Smooth muscle cell (in vitro differentiated cells): ENCODE measurements around the gene GORASP2. TPM values are rescaled to one million over a fixed set of nuclear protein-coding genes. Genes with fewer than 3 reads are reported as not detected.

Source experiments
- DNase-seq: peaks from one replicate; lab custom pipeline; 2025; ENCODE audit not compliant: unreplicated experiment; lab: John Stamatoyannopoulos, UW
- H2AFZ ChIP-seq: fragments of 200-600 bp; sonication (generic); 2 replicates; pipeline ENCODE4 v1.6.0; 2016; ENCODE audit warnings: antibody characterized with exemption, low read depth, mild to moderate bottlenecking
- H3F3A ChIP-seq: fragments of 200-600 bp; sonication (generic); 2 replicates; pipeline ENCODE4 v1.6.0; 2017; ENCODE audit warnings: antibody characterized with exemption, low read depth
- H3K27ac ChIP-seq: fragments of 200-600 bp; sonication (generic); 2 replicates; pipeline ENCODE4 v1.5.1; 2016; ENCODE audit warnings: low read depth, mild to moderate bottlenecking
- H3K27me3 ChIP-seq: fragments of 200-600 bp; sonication (generic); 2 replicates; pipeline ENCODE4 v1.6.1; 2016; ENCODE audit warnings: low read depth, mild to moderate bottlenecking
- H3K36me3 ChIP-seq: fragments of 200-600 bp; sonication (generic); 2 replicates; pipeline ENCODE4 v1.5.1; 2016; ENCODE audit warnings: low read depth
- H3K4me1 ChIP-seq: fragments of 200-600 bp; sonication (generic); 2 replicates; pipeline ENCODE4 v1.5.1; 2016; ENCODE audit warnings: low read depth
- H3K4me2 ChIP-seq: fragments of 200-600 bp; sonication (generic); 2 replicates; pipeline ENCODE4 v1.6.0; 2016; ENCODE audit warnings: mild to moderate bottlenecking
- H3K4me3 ChIP-seq: fragments of 200-600 bp; sonication (generic); 2 replicates; pipeline ENCODE4 v1.5.1; 2016; ENCODE audit warnings: mild to moderate bottlenecking
- H3K79me2 ChIP-seq: fragments of 200-600 bp; sonication (generic); 2 replicates; pipeline ENCODE4 v1.6.0; 2016; ENCODE audit warnings: low read depth, mild to moderate bottlenecking
- H3K9ac ChIP-seq: fragments of 200-600 bp; sonication (generic); 2 replicates; pipeline ENCODE4 v1.6.0; 2016; ENCODE audit warnings: low read depth
- H3K9me3 ChIP-seq: fragments of 200-600 bp; sonication (generic); replicated peaks from 2 replicates; pipeline ENCODE4 v1.5.1; 2016; ENCODE audit warnings: low read depth
- H4K20me1 ChIP-seq: fragments of 200-600 bp; sonication (generic); 2 replicates; pipeline ENCODE4 v1.6.0; 2016; ENCODE audit warnings: low read depth
- CTCF ChIP-seq: fragments of 200-600 bp; sonication (generic); IDR thresholded peaks from 2 replicates; pipeline ENCODE4 v1.5.1; 2017; ENCODE audit warnings: borderline replicate concordance, mild to moderate bottlenecking, antibody characterized with exemption; ENCODE audit not compliant: insufficient read depth, poor library complexity, severe bottlenecking
- WGBS: methylation state at CpG from one replicate; pipeline ENCODE4 v1.1.7; 2016; ENCODE audit warnings: low lambda C conversion rate; 5-methylcytosine and 5-hydroxymethylcytosine counted together
- polyA plus RNA-seq: library from polyadenylated mRNA; unstranded; fragments of >200 nt; fragmentation: Nextera tagmentation; extraction: Ambion mirVana; gene quantifications from 2 replicates; pipeline ENCODE4 v1.2.1, GENCODE V29; 2016
- total RNA-seq: library from RNA; depleted of rRNA; stranded (reverse); fragments of >200 nt; gene quantifications from 2 replicates; pipeline ENCODE4 v1.2.3, GENCODE V29; 2014

Gene GORASP2
- total and polyA plus RNA-seq, 2 experiments from 2014 or later, result 66.2 to 123 TPM

- Histone ChIP-seq H3K36me3 (no peaks in the 10 kb centered on the region), H3K4me3 (no peak overlapping the region), H3K27me3 (no peaks in the 10 kb centered on the region), H3K4me1 (no peaks in the 10 kb centered on the region), H3K4me2 (no peak overlapping the region), H3K9ac (no peak overlapping the region), H3F3A (peaks cover 5% of the 10 kb centered on the region), H2AFZ (no peak overlapping the region), H3K79me2 (peaks cover 100% of the 10 kb centered on the region), H3K27ac (no peak overlapping the region), H4K20me1 (peaks cover 100% of the 10 kb centered on the region), H3K9me3 (no peaks in the 10 kb centered on the region)
- DNase-seq, result no peak
- no peak for TF ChIP-seq CTCF
- WGBS, result 64% methylated on average over 3 of the region's 3 CpGs
Observed at GRCh38 chr2:170937709-170938379, 8.8 kb downstream of the GORASP2 start.

- TF ChIP-seq CTCF, result no peak
- Histone ChIP-seq H3K4me2 (no peak overlapping the region), H3K9ac (no peak overlapping the region), H3K36me3 (no peaks in the 10 kb centered on the region), H3K4me1 (no peaks in the 10 kb centered on the region), H3K27ac (no peak overlapping the region), H3K9me3 (no peaks in the 10 kb centered on the region), H4K20me1 (peaks cover 100% of the 10 kb centered on the region), H3K4me3 (no peak overlapping the region), H3F3A (peaks cover 5% of the 10 kb centered on the region), H3K79me2 (peaks cover 100% of the 10 kb centered on the region), H2AFZ (no peak overlapping the region), H3K27me3 (no peaks in the 10 kb centered on the region)
- DNase-seq, result no peak
Observed at GRCh38 chr2:170940066-170940465, 11.0 kb downstream of the GORASP2 start.

- no peaks in the 10 kb centered on the region for H3K9me3 ChIP-seq
- no peak overlapping the region for H3K4me2 ChIP-seq
- peaks cover 100% of the 10 kb centered on the region for H4K20me1 ChIP-seq
- DNase-seq, result no peak
- H3F3A ChIP-seq, result peaks cover 5% of the 10 kb centered on the region
- H3K79me2 ChIP-seq, result peaks cover 100% of the 10 kb centered on the region
- H2AFZ ChIP-seq, result no peak overlapping the region
- H3K4me1 ChIP-seq, result no peaks in the 10 kb centered on the region
- H3K27me3 ChIP-seq, result no peaks in the 10 kb centered on the region
- no peak overlapping the region for H3K27ac ChIP-seq
- no peak overlapping the region for H3K4me3 ChIP-seq
- no peaks in the 10 kb centered on the region for H3K36me3 ChIP-seq
- WGBS, result 90% methylated on average over 4 of the region's 4 CpGs
- TF ChIP-seq CTCF, result no peak
- H3K9ac ChIP-seq, result no peak overlapping the region
Observed at GRCh38 chr2:170942615-170943014, 13.6 kb downstream of the GORASP2 start.

- 93% methylated on average over 1 of the region's 1 CpG for WGBS
- Histone ChIP-seq H2AFZ (no peak overlapping the region), H3K4me1 (no peaks in the 10 kb centered on the region), H3K27ac (no peak overlapping the region), H3K9me3 (no peaks in the 10 kb centered on the region), H3K36me3 (no peaks in the 10 kb centered on the region), H3K27me3 (no peaks in the 10 kb centered on the region), H3K9ac (no peak overlapping the region), H4K20me1 (peaks cover 100% of the 10 kb centered on the region), H3F3A (peaks cover 5% of the 10 kb centered on the region), H3K4me3 (no peak overlapping the region), H3K79me2 (peaks cover 100% of the 10 kb centered on the region), H3K4me2 (no peak overlapping the region)
- DNase-seq, result no peak
- TF ChIP-seq CTCF, result no peak
Observed at GRCh38 chr2:170943041-170943440, 14.0 kb downstream of the GORASP2 start.
